ENCODE measurements around the gene POLR3C. TPM values are rescaled to one million over a fixed set of nuclear protein-coding genes. Genes with fewer than 3 reads are reported as not detected.
"Not testable (repeated sequence)": the region's sequence is repeated elsewhere in the genome, so short reads cannot be mapped to it uniquely, and the experiment has no call there.

The POLR3C gene, protein sequence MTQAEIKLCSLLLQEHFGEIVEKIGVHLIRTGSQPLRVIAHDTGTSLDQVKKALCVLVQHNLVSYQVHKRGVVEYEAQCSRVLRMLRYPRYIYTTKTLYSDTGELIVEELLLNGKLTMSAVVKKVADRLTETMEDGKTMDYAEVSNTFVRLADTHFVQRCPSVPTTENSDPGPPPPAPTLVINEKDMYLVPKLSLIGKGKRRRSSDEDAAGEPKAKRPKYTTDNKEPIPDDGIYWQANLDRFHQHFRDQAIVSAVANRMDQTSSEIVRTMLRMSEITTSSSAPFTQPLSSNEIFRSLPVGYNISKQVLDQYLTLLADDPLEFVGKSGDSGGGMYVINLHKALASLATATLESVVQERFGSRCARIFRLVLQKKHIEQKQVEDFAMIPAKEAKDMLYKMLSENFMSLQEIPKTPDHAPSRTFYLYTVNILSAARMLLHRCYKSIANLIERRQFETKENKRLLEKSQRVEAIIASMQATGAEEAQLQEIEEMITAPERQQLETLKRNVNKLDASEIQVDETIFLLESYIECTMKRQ
- total RNA-seq: 10 to 100 TPM; 13.3 to 17.0 TPM
- long read RNA-seq, transcript POLR3C-201 (15 exons, 1,851 nt): major isoform, 15 of 27 reads
- long read RNA-seq, partial matches to known transcripts: 4 of 27 reads
- long read RNA-seq, other reads (novel, unspliced or antisense): 7 of 27 reads

DNA sequence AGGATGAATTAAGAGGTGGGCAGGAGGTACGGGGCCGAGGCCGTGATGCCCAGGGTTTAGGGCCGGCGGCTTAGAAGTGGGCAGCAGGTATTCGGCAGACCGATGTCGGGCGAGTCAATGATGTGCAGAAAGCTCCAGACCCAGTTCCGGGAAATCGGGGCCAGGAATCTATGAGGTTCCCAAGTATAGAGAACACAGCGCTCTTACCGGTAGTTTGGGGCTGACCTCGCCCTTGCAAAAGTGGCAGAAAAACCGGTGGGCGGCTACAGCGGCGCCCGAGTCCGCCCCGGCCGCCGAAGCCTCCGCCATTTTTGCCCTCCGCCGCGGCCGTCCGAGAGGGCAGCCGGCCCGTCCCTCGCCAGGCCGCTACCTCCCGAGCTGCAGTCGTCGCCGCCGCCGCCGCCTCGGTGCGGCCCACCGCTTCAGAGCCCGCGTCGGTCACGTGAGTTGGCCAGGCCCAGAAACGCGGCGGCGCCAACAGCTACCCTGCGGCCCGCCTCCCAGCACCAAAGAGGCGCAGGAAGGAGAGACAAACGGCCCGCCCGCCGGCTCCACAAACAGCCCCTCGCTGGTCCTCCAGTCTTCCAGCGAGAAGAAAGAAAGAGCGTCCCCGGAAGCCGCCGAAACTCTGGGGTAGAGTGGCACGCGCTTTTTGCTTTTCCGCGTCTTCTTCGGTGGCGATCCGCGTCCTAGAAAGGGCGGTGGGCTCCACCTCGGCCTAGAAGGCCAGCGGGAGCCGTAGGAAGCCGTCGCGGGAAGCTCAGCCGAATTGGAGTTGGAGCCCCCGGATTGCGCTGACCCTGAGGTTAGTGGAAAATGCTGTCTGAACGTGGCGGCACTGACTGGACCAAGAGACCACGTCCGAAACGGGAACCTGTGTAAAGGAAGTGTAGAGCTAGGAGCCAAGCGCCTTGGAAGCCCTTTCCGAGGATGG lies at the start of gene POLR3C, which contains the start of gene RNF115:
Gene POLR3C (plus strand): TSS at position 636 of the 934 bp plus-strand sequence. CDS start 1,577 bp downstream, outside the sequence.
Gene RNF115 (minus strand): TSS at position 531 of the 934 bp plus-strand sequence. CDS start 222 bp downstream, at position 309.
- peak; percentile 94 for DNase-seq
- intact Hi-C loops (cut with DNase I): no loop called here
- peak; percentile 97 to 98 for ATAC-seq

DNA sequence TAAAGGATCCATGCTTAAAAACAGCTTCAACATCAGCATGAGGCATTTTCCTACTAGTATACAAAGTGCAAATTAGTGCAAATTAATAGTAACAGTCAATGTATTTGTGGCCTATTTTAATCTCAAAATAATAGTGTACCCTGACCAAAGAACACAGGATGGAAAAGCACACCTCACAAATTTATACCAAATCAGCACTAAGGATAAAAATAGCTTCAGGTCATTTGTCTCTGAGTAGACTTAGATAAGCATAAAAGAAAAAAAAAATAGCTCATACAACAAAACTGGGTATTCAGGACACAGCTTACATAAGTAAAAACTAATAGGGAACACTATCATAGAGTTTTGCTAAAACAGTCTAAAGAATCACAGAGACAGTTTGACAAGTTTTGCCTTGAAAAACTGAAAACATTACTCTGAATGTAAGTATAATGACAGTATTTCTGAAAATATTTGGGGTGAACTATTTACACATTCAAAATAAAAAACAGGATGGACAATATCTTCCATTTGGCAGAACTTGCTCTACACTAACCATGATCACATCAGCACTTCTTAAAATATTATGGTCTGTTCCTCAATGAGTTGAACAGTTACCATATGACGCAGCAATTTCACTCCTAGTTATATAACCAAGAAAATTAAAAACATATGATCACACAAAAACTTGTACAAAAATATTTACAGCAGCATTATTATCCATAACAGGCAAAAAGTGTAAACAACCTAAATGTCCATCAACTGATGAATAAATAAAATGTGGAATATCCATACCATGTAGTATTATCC lies 46.4 kb upstream of the POLR3C start:
- ATAC-seq: peak in 1 of 2 donors; percentile 62
- no peak for DNase-seq
- intact Hi-C loops (cut with DNase I): no loop called here

DNA sequence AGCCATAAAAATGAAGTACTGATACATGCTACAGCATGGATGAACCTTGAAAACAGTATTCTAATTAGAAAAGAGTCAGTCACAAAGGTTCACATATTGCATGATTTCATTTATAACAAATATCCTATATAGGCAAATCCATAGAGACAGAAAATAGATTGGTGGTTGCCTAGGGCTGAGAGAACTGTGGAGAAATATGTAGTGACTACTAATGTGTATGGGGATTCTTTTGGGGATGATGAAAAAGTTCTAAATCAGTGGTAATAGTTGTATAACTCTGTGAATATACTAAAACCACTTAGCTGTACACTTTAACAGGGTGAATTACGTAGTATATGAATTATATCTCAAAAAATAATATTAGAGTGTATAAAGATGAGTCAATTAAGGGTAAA lies 45.9 kb upstream of the POLR3C start:
- DNase-seq (no peak), ATAC-seq (no peak)
- intact Hi-C loops (cut with DNase I): no loop called here

DNA sequence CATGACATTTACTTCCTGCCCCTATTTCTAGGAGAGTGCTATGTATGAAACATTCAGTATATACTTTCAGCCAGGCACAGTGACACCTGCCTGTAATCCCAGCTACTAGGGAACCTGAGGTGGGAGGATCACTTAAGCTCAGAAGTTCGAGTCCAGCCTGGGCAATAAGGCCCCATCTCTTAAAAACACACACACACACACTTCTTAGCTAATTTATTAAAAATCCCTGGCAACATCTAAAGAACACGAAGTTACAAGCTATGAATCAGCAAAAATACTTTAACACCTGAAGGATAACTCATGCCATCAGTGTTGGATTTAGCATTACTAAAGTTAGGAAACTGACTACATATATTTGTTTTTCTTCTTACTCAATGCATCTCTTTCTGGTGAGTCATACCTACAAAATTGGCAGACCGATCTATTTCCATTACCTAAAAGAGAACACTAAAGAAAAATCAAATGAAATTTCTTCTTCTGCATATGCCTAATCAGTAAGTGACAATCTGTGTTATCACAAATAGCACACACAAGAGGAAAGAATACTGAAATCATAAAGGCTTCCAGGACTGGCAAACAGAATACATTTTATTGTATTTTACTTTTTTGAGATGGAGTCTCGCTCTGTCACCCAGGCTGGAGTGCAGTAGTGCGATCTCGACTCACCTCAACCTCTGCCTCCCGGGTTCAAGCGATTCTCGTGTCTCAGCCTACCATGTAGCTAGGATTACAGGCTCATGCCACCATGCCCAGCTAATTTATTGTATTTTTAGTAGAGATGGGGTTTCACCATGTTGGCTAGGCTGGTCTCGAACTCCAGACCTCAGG lies 41.5 kb upstream of the POLR3C start:
- intact Hi-C loops (cut with DNase I): no loop called here
- peak; percentile 35 to 82 for ATAC-seq
- DNase-seq: no peak

DNA sequence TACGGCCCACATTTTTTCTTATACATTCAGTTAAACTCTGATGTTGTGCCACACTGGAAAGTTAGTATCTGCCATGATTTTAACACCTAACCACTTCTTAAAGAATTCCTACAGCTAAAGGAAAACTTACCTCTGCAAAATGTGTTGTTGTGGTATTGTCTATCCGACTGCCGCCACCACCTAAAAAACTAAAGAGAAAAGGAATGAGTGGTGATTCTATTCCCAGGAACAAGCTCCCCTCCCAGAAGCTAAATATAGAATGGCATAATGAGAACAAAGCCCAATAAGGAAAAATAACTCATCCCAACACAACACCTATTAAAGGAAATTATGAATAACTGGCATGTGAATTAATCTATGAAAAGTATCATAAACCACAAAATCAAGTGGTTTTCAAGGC lies 39.6 kb upstream of the POLR3C start:
- DNase-seq (no peak), ATAC-seq (peak in 1 of 2 donors; percentile 24)
- intact Hi-C loops (cut with DNase I): no loop called here

DNA sequence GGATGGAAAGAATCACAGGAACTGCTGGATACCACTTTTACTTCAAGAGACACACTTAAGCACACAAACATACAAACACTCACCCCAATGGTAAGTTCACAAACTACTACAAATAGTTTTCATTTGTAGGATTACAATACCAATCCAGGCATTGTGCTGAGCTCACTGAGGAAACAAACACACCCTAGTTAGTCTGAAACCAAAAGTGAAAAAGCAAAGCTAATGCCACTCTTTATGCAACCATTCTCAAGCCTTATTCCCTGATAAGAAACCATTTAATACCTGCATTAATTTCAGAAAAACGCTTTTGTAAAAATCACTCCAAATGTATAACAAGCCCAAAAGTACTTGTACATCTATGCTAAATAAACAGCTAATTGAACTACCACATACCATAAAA lies 38.5 kb upstream of the POLR3C start:
- DNase-seq (no peak), ATAC-seq (no peak)
- intact Hi-C loops (cut with DNase I): no loop called here

DNA sequence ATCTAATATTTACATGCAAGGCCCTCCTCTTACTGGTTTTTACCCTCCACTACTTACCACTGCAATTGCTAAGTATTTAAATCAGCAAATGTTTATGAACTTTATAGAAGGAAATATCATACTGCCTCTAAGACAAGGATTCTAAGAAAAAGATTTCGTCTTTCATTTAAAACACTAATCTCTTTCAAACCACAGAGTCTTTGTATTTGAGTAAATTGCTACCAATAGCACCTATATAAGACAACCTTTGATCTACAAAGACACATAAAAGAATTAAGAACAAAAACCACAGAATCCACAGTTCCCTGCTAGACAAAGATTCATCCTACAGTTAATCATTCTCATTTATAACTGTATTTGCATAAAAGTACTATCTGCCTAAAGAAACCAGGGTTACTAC lies 37.7 kb upstream of the POLR3C start:
- intact Hi-C loops (cut with DNase I): no loop called here
- ATAC-seq (no peak), DNase-seq (no peak)

DNA sequence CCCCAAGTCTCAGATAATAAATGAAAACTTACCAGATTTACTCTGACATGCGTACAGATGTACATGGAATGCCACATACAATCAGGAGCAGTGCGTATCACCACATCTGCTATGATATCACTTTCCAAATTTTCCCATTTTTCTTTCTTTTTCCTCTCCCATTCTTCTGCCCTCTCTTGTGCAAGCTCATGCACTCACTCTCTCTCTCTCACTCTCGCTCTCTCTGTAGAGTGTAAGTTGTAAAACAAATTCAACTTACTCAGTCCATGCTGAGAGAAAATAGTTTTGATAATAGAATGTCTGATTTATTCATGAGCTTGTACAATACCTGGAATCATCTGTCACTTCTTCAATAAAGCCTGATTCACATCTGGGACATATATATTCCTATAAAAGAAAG lies 35.4 kb upstream of the POLR3C start:
- intact Hi-C loops (cut with DNase I): no loop called here
- DNase-seq (no peak), ATAC-seq (no peak)

DNA sequence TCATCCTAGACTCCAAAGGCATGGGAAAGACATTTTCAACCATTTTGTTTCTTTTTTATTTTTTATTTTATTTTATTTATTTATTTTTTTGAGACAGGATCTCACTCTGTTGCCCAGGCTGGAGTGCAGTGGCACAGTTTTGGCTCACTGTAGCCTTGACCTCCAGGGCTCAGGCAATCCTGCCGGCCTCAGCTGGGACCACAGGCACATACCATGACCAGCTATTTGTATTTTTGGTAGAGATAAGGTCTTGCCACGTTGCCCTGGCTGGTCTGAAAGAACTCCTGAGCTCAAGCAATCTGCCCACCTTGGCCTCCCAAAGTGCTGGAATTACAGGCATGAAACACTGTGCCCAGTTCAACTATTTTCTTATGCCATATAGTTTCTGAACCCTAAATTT lies 32.1 kb upstream of the POLR3C start:
- intact Hi-C loops (cut with DNase I); DNase-seq; ATAC-seq: not testable (repeated sequence)

DNA sequence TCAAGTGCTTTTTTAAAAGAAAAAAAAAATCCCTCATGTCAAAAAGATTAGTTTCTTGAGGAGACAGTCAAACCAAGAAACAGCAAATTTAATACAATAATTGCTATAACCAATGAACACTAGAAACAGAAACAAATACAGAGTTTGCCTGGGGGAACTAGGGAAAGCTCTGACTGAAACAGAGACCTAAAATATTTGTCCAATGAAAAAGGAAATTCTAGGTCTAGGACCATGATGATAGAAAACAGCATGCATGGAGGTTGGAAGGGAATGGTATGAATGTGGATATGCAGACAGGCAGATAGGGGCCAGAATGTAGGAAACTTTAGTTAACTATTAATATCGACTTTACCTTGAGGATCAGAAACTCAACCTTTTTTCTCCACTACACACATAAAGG lies 31.5 kb upstream of the POLR3C start:
- ATAC-seq (no peak), DNase-seq (no peak)
- intact Hi-C loops (cut with DNase I): no loop called here

DNA sequence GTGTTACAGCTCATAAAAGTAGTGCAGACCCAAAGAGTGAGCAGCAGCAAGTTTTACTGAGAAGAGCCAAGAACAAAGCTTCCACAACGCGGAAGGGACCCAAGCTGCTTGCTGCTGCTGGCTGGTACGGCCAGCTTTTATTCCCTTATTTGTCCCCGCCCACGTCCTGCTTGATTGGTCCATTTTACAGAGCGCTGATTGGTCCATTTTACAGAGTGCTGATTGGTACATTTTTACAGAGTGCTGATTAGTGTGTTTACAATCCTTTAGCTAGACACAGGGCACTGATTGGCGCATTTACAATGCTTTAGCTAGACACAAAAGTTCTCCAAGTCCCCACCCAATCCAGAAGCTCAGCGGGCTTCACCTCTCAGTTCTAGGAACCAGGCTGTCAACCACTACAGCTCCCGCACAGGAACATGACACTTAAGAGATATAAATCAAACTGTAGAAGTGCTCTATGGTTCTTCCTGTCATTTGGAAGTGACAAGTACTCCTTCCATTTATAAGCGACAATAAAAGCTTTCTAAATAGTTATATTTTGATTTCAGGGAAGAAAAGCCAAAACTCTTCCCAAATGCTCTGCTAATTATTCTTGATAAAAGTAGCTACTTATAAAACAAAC lies 28.6 kb upstream of the POLR3C start:
- intact Hi-C loops (cut with DNase I): no loop called here
- ATAC-seq (no peak), DNase-seq (no peak)

DNA sequence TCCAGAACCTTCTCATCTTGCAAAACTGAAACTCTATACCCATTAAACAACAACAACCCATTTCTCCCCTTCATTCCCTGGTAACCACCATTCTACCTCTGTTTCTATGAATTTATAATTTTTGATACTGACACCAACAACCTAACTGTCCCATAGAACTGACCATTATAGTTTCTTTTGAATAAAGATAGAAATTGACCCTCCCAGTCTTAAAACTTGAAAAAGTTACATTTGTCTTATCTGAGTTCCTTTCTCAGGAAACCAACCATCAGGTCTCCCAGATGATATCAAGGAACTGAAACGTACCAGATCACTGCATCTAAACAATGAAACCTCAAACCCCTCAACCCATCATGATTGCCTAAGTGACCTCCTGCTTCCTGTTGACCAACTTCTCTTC lies 27.2 kb upstream of the POLR3C start:
- intact Hi-C loops (cut with DNase I): no loop called here
- ATAC-seq (no peak), DNase-seq (no peak)

DNA sequence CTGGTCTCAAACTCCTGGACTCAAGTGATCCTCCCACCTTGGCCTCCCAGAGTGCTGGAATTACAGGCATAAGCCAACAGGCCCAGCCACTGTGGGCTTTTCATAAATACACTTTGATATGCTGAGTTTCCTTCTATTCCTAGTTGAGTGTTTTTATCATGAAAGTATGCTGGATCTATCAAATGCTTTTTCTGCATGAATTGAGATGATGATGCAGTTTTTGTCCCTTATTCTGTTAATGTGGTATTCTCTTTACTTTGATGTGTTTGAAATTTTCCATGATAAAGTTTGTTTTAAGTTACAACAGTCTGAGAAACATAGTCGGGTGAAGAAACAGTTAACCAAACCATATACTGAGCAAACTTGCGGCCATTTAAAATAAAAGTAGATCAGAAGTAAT lies 24.2 kb upstream of the POLR3C start:
- intact Hi-C loops (cut with DNase I): no loop called here
- ATAC-seq: no peak
- no peak for DNase-seq

DNA sequence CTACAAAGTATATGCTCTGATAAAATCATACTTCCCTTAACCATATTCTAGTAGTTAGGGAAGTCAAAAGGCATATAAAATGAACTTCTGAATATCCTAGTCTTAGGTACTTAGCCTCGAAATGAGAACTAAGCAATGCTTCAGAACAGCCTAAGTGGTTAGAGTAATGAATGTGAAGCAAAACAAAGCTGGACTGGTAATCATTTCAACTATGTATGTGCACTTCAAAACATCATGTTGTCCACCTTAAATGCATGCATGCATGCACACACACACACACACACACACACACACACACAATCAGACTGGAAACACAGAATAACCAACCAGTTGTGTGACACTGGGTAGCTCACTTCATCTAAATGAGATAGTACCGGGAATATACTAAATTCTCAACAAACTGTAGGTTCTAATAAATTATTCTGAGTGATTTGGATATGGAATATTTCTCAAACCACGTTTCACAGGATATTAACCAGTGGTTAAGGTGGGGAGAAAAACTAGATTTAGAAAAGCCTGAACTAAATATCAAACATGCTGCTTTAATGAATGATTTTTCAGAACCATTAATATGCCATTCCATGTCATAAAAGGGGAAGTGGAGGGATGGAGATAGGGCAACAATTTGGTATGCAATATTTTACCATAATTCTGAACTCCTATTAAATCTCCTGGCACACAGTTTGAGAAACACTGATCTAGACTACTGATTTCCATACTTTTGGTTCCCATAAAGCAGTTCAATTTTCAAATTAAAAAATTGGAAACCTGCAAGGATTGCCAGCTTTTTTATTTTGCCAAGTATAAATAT lies 19.6 kb upstream of the POLR3C start:
- intact Hi-C loops (cut with DNase I): no loop called here
- ATAC-seq (no peak), DNase-seq (no peak)

DNA sequence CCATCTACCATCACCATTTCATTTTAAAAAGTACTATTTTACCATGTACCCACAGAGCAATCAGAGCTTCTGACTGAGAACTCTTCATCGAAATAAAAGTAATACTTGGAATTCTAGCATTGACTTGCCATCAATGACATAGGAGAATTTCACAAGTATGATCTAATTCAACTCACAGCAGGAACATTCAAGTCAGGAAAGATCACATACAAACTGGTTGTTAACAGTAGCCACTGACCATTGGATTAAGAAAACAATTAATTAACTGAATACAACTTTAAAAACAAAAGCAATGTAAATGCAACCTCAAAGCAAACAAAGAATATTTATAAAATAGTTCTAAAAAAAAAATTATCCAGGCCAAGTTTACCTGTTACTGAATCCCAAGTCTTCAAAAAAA lies 18.9 kb upstream of the POLR3C start:
- no peak for ATAC-seq
- intact Hi-C loops (cut with DNase I): no loop called here
- DNase-seq: no peak

DNA sequence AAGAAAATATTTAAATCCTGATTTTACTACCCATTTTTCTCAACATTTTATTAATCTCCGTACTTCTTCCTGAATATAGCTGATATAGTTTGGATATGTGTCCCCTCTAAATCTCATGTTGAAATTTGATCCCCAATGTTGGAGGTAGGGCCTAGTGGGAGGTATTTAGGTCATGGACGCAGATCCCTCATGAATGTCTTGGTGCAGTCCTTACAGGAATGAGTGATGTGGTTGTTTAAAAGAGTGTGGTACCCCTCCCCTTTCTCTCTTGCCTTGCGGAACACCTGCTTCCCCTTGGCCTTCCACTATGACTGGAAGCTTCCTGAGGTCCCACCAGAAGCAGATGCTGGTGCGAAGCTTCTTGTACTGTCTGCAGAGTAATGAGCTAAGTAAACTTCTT lies 17.6 kb upstream of the POLR3C start:
- ATAC-seq: no peak
- intact Hi-C loops (cut with DNase I): no loop called here
- no peak for DNase-seq

DNA sequence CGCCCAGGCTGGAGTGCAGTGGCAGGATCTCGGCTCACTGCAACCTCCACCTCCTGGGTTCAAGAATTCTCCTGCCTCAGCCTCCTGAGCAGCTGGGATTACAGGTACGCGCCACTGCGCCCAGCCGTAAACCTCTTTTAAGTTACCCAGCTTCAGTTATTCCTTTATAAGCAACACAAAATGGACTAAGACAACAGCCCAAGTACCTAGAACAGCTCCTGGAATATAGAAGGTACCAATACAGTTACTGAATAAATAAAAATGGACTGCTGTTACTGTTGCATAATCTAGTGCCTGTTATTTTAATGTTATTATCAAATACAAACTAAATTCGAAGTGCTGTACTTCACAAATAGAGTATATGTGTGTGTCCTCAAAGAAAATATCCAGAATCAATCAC lies 17.2 kb upstream of the POLR3C start:
- ATAC-seq: no peak
- intact Hi-C loops (cut with DNase I): no loop called here
- no peak for DNase-seq

Data from left cardiac atrium (tissue), 4 donors.